NCI-H2227 (cell line): ENCODE results near the gene OGFOD2.

Source experiments
- DNase-seq: peaks from one replicate; lab custom pipeline; 2025; ENCODE audit not compliant: unreplicated experiment; lab: John Stamatoyannopoulos, UW

OGFOD2 gene

DNA sequence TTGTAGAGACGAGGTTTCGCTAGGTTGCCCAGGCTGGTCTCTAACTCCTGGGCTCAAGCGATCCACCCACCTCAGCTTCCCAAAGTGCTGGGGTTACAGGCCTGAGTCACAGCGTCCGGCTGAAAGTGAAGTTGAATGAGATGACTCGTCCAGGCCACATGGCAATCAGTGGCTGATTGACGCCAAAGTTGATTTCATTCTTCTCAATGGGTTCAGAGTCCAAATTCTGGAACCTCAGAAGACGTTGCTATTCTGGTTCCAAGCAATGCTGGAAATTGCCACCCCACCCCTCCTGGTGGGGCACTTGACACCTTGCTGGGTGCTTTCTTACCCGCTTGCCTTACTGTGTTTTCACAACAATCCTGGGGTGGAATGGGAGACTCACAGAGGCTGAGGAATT lies 23.6 kb upstream of the OGFOD2 start:
- DNase-seq, result no peak

DNA sequence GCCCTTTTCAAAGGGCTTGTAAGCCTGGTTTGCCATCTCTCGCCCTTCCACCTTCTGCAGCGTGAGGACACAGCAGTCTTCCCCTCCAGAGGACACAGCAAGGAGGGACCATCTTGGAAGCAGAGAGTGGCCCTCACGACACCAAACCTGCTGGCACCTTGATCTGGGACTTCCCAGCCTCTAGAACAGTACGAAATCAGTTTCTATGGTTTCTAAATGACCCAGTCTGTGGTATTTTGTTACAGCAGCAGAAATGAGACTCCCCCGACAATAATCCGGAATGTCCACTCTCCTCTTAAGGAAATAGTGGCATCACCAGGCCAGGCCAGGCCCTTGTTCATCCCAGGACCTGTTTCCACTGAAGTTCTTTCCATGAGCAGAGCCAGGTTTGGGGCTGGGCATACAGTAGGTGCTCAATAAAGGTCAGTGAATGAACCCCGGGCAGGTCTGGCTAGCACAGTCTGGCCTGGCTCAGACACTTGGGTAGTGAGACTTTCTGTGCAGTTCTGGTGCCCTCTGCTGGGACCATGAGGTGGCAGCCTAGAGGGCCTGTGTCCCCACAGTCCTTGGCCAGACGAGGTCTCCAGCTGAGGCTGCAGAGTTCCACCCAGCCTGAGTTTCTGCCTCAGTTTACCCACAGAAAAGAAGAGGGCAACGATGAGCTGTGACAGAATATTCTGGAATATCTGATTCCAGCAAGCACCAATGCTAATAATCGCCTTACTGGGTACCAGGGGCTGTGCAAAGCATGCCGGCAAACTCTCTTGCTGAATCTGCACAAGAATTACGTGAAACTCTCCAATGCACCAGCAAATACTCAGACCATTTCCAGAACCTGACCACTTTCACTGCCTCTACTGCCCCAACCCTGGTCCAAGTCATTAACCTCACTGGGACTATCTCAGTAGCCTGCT lies 22.8 kb upstream of the OGFOD2 start:
- DNase-seq, result peak; percentile 70

DNA sequence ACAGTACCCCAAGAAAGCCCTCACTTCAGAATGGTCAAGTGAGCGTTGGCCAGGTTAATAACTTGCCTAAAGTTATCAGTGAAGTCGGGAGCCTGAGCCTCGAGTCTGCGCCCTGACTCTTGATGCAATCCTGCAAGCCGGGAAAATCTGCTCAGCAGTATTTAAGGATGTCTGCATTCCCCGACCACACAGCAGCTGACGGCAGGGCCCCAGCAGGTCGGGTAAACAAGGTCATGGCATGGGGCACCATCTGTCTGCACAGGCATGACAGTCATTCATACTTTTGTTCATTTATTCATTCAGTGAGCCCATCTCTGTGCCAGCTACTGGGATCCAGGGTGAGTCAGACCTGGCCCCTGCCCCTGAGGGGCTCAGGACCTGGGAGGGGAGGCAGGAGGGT lies 19.9 kb upstream of the OGFOD2 start:
- DNase-seq, result no peak

DNA sequence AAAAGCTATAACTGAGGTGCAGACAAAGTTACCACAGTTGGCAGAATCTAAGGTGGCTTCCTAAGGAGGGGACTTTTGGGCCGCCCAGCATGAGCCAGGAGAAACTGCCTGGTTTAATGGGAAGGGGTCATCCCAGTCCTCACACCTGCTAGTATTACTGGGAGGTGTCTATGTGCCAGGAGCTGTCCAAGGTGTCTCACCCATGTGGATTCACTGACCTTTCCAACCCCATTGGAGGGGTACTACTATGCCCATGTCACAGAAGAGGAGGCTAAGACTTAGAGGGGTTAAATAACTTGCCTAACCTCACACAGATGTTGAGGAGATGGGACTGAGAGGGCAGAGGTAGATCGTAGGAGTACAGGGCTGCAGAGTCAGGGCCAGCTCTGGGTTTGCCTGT lies 19.0 kb upstream of the OGFOD2 start:
- no peak for DNase-seq

DNA sequence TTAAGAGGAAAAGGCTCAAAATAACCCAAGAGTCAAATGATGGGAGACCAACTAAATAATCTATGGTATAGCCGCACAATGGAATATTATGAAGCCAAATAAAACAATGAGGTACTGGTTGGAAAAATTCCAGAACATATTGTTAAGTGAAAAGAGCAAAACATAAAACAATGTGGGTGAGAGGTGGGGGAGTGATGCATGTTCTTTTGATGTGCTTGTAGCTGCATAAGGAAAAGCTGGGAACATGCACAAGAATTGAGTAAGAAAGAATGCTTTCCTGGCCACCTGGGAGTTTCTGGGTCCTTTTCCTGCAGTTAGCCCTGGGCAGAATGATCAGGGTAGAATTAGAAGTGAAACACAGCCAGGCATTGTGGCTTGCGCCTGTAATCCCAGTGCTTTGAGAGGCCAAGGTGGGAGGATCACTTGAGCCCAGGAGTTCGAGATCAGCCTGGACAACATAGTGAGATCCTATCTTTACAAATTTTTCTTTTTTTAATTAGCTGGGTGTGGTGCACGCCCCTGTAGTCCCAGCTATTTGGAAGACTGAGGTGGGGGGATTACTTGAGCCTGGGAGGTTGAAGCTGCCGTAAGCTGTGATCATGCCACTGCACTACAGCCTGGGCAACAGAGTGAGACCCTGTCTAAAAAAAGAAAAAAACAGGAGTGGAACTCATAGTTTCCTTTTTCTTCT lies 16.7 kb upstream of the OGFOD2 start:
- no peak for DNase-seq

DNA sequence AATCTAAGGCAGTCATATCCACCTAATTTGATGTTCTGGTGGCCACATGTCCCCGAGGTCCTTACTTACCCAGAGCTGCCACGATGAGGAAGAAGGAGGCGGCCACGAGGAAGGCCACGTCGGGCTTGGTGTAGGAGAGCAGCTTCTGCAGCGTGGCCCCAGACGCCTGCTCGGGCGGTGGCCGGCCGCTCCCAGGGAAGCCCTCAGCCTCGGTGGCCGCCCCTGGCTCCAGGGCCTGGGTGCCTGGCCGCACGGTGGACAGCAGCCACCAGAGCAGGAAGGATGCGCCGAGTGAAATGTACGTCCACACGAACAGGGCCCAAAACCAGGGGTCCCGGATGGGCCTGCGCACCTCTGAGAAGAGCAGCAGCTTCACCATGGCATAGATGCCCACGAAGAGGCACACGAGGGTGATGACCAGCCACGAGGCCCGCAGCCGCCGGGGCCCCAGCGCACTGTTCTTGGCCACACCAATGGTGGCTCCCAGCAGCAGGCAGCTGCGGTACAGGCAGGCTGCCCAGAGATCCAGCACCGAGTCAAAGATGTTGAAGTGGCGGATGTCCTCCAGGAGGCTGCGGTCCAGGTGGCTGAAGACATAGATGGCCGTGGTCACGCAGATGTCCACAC lies 15.4 kb upstream of the OGFOD2 start:
- no peak for DNase-seq

DNA sequence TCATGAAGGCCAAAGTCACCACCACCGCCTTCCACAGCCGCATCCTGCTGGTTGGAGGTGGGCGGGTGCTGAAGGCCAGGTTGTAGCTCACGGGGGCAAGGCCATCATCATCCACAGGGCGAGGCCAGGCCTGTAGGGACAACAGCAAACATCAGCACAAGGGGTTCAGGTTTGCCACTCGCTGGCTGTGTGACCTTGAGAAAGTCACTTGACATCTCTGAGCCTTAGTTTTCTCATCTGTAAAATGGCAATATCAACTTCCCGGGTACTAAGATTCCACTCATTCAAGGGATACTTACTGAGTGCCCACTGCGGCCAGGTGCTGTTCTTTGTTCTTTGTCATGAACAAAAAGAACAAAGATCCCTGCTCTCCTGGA lies 14.9 kb upstream of the OGFOD2 start:
- DNase-seq, result no peak

DNA sequence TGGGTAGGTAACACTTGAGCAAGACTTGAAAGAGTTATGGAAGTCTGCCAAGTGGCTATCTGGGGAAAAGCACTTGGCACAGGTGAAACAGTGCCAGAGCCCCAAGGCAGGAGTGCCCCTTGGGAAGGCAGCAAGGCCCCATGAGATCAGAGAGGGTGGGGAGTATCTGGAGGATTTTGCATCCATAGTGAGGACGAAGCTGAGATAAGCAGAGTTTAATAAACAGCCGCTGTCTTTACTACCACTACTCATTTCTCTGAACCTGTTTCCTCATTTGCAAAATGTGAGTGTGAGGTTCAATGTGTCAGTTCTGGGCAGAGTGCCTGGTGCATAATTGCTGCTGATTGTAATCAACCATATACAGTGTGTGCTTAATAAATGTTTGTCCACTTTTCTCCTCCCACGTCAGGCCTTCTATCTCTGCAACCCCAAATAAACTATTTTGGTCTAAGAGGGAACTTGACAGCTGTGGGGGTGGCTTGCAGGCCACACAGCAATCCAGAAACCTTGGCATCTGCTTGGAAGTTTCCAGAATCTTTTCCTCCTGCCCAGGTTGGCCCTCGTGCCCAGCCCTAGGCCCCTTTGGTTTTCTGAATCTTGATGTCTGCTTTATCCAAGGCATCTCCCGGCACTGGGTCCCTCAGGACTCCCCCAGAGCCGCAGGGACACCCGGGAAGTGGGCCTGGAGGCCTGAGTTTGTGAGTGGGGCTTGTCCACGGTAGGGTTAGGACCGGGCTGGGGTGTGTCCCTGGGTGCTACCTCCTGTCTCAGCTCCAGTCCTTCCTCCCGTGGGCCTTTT lies 13.3 kb upstream of the OGFOD2 start:
- no peak for DNase-seq

DNA sequence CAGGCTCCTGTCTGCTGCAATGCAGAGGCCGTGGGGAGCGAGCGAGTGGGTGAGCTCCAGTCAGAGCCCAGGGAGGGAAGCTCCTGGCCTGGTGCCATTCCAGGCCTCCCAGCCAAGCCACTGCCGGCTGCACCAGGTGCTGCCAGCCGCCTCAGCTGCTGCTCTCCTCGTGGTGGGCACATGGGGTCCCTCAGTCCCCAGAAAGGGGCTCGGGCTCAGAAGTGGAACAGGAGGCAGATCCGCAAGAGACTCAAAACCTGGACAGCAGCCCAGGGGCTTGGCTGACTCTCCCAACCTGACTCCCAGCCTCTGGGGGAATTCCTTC lies 11.1 kb upstream of the OGFOD2 start:
- no peak for DNase-seq

DNA sequence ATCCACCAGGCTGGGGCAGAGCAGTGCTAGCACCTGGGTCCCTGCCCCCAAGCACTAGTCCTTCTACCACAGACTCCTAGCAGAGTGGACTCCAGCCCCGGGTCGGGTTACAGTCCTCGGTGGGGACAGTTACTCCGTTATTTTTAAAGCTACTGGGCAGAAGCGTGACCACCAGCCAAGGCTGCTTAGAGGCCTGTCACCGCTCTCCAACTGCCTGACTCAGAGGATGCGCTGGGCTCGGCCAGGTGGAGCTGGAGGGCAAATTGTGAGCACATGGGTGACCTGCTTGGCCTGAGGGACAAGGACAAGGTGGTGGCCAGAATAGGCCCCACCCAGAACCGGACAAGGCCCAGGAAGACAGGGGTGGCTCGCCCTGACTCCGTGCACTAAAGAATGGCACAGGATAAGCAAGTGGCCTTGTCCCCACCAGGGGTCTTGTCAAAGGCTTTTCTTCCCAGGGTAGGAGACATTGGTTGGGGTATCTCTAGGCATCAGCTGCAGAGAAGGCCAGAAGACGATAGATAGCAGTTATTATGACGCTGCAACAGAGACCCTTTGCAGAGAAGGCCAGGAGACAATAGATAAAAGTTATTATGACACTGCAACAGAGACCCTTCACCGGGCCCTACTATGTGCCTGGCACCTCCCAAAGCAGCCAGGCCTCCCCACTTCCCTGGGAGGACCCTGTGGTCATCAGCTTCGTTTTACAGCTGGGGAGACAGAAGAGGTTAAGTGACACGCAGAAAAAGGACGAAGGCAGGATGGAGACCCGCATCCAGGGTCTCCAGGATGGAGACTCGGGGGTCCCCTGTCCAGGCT lies 10.4 kb upstream of the OGFOD2 start:
- no peak for DNase-seq

DNA sequence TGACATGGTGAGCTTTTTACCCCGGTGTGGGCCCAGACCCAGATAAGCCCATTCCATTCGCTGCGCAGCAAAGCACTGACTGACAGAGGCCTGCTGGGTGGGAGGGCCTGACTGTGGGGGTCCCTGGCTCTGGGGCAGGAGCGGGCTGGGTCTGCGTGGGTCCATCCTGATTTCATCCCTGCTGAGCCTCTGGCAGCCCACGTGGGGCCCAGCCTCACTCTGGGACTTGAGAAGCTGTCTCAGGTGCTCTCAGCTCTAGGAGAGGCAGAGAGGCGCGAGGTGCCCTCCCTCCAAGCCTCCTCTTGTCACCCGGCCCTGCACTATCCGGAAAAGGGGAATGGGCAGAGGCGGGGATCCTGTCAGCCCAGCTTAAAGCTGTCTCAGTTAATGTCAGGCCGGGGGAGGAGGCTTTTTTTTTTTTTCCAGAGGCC lies 9.7 kb upstream of the OGFOD2 start:
- no peak for DNase-seq

DNA sequence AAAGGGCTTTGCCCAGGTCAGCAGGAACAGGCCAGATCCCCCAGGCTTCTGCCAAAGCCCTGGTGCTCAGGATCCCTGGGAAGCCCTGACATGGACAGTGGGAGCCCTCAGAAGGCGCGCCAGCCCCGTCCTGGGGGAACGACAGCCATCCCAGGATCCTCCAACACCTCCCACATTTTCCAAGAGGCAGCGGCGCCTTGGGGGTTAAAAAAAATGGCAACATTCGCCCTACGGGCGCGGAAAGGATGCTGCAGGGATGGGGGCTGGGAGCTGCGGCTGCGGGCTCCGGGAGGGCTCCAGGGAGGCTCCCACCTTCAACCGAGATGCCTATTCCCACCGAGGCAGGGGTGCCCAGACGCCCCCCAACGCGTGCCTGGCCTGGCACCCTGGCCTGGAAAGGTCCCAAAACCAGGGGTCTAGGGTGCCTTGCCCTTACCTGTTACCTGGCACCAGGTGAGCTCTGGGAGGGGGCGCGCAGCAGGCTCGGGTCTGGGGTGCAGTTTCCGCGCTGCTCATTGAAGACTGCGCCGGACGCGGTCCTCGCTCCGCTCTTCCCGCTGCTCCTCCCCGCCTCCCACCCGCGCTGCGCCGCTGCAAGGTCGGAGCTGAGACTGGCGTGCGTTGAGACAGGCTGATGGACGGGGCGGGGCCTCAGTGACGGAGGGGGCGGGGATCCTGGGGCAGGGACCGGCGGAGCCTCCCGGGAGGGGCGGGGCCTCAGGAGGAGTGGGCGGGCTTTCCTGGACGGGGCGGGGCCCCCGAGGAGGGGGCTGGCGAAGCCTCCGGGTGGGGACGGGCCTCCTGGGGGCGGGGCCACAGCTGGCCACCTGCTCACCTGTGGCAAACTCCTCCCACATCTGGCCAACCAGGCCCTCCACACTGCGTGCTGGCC lies 8.9 kb upstream of the OGFOD2 start, which contains the start of gene ABCB9:
ABCB9 (minus strand) TSS at position 613 of the 892 bp plus-strand sequence. CDS start 6,228 bp downstream, outside the sequence.
- peak; percentile 96 for DNase-seq

DNA sequence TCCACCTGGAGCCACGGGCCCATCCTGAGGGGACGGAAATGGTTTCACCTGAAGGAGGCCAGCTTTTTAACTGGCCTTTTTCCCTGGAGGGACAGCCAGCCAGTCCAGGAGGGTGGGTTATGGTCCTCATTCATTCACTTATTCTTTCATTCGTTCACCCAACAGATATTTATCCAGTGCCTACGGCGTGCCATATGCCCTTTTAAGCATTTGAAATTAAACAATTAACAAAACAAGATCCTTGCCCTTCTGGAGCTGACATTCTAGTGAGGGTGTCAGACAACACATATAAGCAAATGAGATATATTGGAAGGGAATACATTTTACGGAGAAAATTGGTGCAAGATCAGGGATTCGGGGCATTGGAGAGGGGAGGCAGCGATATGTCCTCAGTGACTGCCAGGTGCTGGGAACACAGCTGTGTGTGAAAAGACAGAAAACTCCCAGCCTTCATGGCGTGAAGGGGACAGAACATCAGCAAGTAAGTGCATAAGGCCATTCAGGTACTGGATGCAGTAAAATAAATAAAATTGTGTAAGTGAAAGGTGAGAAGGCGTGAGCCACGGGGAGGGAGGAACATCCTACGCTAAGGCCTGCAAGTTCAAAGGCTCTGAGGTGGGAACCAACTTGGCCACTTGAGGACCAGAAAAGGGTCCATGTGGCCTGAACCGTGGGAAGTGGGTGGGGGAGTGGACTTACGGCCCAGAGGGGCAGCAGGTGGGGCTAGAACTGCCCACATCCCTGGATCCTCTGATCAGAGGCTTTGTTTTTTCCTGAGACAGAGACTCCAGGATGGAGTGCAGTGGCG lies 8.1 kb upstream of the OGFOD2 start:
- DNase-seq, result no peak

DNA sequence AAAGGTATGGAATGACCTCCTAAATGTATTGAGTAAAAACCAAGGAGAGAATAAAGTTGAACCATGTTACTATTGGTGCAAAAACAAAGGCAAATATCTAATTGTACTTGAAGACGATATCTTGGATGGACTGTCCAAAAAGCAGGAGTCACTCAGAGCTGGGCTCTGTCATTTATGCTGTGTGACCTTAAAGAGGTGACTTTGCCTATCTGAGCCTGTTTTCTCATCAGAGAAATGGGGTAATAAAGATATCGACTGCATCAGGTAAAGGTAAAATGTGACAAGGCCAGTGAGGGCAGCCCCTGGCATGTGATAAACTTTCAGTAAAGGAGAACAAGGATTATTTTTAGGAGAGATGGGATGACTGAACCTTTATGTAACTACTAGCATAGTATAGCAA lies 6.9 kb upstream of the OGFOD2 start:
- no peak for DNase-seq

DNA sequence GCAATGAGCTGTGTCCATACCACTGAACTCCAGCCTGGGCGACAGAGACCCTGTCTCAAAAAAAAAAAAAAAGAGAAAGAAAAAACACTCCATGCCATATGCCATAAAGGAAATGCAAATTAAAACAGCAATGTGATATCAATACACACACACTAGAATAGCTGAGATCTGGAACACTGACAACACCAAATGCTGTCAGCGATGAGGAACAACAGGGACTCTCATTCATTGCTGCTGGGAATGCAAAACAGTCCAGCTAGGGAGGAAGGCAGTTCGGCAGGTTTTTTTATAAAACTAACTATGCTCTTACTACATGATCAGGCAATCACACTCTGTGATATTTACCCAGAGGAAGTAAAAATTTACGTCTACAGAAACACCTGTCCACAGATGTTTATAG lies 5.4 kb upstream of the OGFOD2 start:
- no peak for DNase-seq

DNA sequence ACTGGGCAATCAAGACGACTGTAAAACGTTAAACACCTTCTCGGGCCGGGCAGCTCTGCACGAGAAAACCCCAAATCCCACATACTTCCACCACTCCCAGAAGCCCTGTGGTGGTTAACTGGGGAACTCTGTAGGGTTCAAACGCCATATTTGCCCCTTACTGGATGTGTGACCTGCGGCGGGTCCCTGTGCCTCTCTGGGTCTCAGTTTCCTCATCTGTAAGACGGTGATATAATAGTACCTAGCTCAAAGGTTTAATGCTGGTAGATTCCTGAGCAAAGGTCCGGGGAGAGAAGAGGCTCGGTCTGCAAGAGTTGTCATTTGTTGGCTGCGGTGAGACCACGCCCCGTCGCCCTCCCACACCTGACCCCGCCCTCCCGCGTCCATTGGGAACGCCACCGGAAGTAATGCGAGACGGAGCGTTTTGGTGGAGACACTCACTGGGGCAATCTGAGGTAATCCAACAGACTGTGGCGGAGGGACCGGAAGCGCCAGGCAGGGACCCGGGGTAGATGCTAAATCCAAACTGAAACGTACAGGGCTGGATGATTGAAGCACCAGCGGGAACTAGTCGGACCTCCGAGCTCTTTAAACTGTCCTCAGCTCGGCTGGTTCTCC lies 661 bp upstream of the OGFOD2 start:
- DNase-seq, result peak; percentile 99

DNA sequence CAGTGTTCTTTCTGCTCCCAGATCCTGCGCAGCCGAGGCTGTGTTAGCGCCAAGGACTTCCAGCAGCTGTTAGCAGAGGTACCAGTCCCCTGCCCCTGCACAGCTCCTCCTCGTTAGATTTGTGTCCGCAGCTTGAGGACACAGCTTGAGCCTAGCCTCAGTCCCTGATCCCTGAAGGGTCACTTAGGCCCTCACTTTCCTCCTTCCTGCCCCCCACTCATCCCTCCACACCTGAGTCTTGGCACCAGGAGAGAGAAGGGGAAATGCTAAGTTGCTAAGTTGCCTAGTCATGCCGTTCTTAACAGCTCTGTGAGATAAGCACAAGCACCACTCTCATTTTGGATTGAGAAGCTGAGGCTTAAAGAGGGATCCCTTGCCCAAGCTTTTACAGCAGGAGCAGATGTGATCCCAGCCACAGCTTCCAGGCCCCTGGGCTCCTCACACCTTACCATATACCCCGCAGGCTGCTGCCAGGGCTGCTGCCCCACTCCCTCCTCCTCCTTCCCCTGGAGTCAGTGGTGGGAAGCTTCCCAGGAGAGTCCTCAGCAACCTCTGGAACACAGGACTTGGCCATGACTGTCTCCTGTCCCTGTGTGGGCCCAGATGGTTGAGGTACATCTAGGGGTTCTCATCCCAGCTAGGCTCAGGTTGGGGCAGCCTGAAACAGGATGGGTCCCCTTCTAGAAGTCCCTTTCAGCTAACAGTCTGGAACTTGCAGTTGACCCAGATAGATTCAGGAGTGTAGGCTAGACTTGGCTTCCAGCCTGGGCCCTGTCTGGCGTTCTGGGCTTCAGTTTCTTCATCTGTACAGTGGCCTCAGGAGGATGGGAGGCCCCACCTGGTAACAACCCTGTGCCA lies 975 bp downstream of the OGFOD2 start:
- DNase-seq, result peak; percentile 28
